Neural cell (in vitro differentiated cells): ENCODE results near the gene CNTNAP2. TPM values are rescaled to one million over a fixed set of nuclear protein-coding genes. Genes with fewer than 3 reads are reported as not detected.

Source experiments
- H2AFZ ChIP-seq: fragments of 200-600, 300-800 bp; sonication (generic), shearing (Covaris generic); 2 replicates; pipeline ENCODE4 v1.6.0; 2014; ENCODE audit warnings: low read depth, mild to moderate bottlenecking, antibody characterized with exemption, low read length, moderate library complexity
- H3F3A ChIP-seq: fragments of 200-600 bp; shearing (Covaris generic); 2 replicates; pipeline ENCODE4 v1.6.1; 2016; ENCODE audit warnings: mild to moderate bottlenecking, moderate library complexity, mixed read lengths, antibody characterized with exemption, low read length; ENCODE audit not compliant: insufficient read depth, poor library complexity, severe bottlenecking
- H3K27ac ChIP-seq: fragments of 200-600, 300-800 bp; sonication (generic), shearing (Covaris generic); 2 replicates; pipeline ENCODE4 v1.5.1; 2014; ENCODE audit warnings: mild to moderate bottlenecking, low read length, moderate library complexity
- H3K27me3 ChIP-seq: fragments of 300-800, 200-600 bp; sonication (generic), shearing (Covaris generic); 2 replicates; pipeline ENCODE4 v1.6.0; 2014; ENCODE audit warnings: mild to moderate bottlenecking, low read depth, low read length, moderate library complexity; ENCODE audit not compliant: insufficient read depth
- H3K36me3 ChIP-seq: fragments of 300-800, 200-600 bp; sonication (generic), shearing (Covaris generic); 2 replicates; pipeline ENCODE4 v1.5.1; 2014; ENCODE audit warnings: mild to moderate bottlenecking, antibody characterized with exemption, low read length, moderate library complexity; ENCODE audit not compliant: insufficient read depth
- H3K4me2 ChIP-seq: fragments of 300-800, 200-600 bp; sonication (generic), shearing (Covaris generic); 2 replicates; pipeline ENCODE4 v1.6.0; 2014; ENCODE audit warnings: mild to moderate bottlenecking, low read length
- H3K4me3 ChIP-seq: fragments of 300-800, 200-600 bp; sonication (generic), shearing (Covaris generic); 2 replicates; pipeline ENCODE4 v1.5.1; 2014; ENCODE audit warnings: mild to moderate bottlenecking, low read length, moderate library complexity
- H3K79me2 ChIP-seq: fragments of 200-600 bp; shearing (Covaris generic); replicated peaks from 2 replicates; pipeline ENCODE4 v1.6.0; 2014; ENCODE audit warnings: mild to moderate bottlenecking, low read length, moderate library complexity; ENCODE audit not compliant: insufficient read depth
- H3K9ac ChIP-seq: fragments of 300-800, 200-600 bp; sonication (generic), shearing (Covaris generic); 2 replicates; pipeline ENCODE4 v1.6.1; 2016; ENCODE audit warnings: mild to moderate bottlenecking, low read length, mixed read lengths
- H3K9me2 ChIP-seq: fragments of 200-600 bp; shearing (Covaris generic); 2 replicates; pipeline ENCODE4 v1.6.1; 2016; ENCODE audit warnings: mild to moderate bottlenecking, low read length, mixed read lengths; ENCODE audit not compliant: insufficient read depth
- H3K9me3 ChIP-seq: fragments of 200-600, 300-800 bp; sonication (generic), shearing (Covaris generic); 2 replicates; pipeline ENCODE4 v1.6.1; 2016; ENCODE audit warnings: mild to moderate bottlenecking, mixed run types, low read length, moderate library complexity, mixed read lengths
- H4K20me1 ChIP-seq: fragments of 200-600 bp; shearing (Covaris generic); 2 replicates; pipeline ENCODE4 v1.6.1; 2016; ENCODE audit warnings: mild to moderate bottlenecking, mixed run types; ENCODE audit not compliant: insufficient read depth
- CTCF ChIP-seq: fragments of 450-650 bp; IDR thresholded peaks from 2 replicates; pipeline ENCODE4 v1.5.1; 2014; ENCODE audit warnings: antibody characterized with exemption, mild to moderate bottlenecking, moderate library complexity; ENCODE audit not compliant: poor library complexity, severe bottlenecking
- EP300 ChIP-seq: fragments of 450-650 bp; conservative IDR thresholded peaks from 2 replicates; pipeline ENCODE4 v1.6.1; 2014; ENCODE audit warnings: antibody characterized with exemption, mild to moderate bottlenecking, moderate library complexity; ENCODE audit not compliant: poor library complexity, severe bottlenecking
- EZH2 ChIP-seq: fragments of 200-600, 300-800 bp; shearing (Covaris generic), sonication (generic); IDR thresholded peaks from 2 replicates; pipeline ENCODE4 v1.6.1; 2014; ENCODE audit warnings: antibody characterized with exemption, low read length, borderline replicate concordance, mild to moderate bottlenecking; ENCODE audit not compliant: insufficient read depth, poor library complexity, severe bottlenecking
- MXI1 ChIP-seq: fragments of 450-650 bp; conservative IDR thresholded peaks from 2 replicates; pipeline ENCODE4 v1.6.1; 2014; ENCODE audit warnings: antibody characterized with exemption, mild to moderate bottlenecking; ENCODE audit not compliant: poor library complexity, severe bottlenecking
- POLR2AphosphoS5 ChIP-seq: IDR thresholded peaks from 2 replicates; pipeline ENCODE4 v1.6.1; 2012
- RAD21 ChIP-seq: fragments of 450-650 bp; conservative IDR thresholded peaks from 2 replicates; pipeline ENCODE4 v1.6.1; 2014; ENCODE audit warnings: antibody characterized with exemption, mild to moderate bottlenecking, moderate library complexity
- REST ChIP-seq: IDR thresholded peaks from 2 replicates; pipeline ENCODE4 v1.6.1; 2012; ENCODE audit warnings: borderline replicate concordance
- SMC3 ChIP-seq: fragments of 450-650 bp; conservative IDR thresholded peaks from 2 replicates; pipeline ENCODE4 v1.6.1; 2014; ENCODE audit warnings: antibody characterized with exemption, mild to moderate bottlenecking, moderate library complexity; ENCODE audit not compliant: poor library complexity
- TAF1 ChIP-seq: IDR thresholded peaks from 2 replicates; pipeline ENCODE4 v1.6.1; 2012; ENCODE audit warnings: low read depth
- polyA plus RNA-seq: library from polyadenylated mRNA; depleted of rRNA; stranded (reverse); fragments of >200 nt; gene quantifications from 2 replicates; pipeline ENCODE4 v1.2.3, GENCODE V29; 2014

Gene CNTNAP2
- polyA plus RNA-seq, 1 donor from 2014 or later = 276 TPM

GRCh38 chr7:148031019-148031418 lies 1914.4 kb downstream of the CNTNAP2 start:
- H3K4me2 ChIP-seq = no peak overlapping the region
- no peaks in the 10 kb centered on the region for H3K36me3 ChIP-seq
- H4K20me1 ChIP-seq = no peaks in the 10 kb centered on the region
- no peak overlapping the region for H3K27ac ChIP-seq
- H3K79me2 ChIP-seq = no peaks in the 10 kb centered on the region
- no peaks in the 10 kb centered on the region for H3F3A ChIP-seq
- H3K9me2 ChIP-seq = no peaks in the 10 kb centered on the region
- H3K9me3 ChIP-seq = no peaks in the 10 kb centered on the region
- TF ChIP-seq POLR2AphosphoS5 (no peak), REST (no peak), CTCF (no peak), EP300 (no peak), MXI1 (no peak), RAD21 (no peak), SMC3 (no peak), EZH2 (no peak), TAF1 (no peak)
- no peak overlapping the region for H3K4me3 ChIP-seq
- H3K27me3 ChIP-seq = no peaks in the 10 kb centered on the region
- no peak overlapping the region for H3K9ac ChIP-seq
- no peak overlapping the region for H2AFZ ChIP-seq

DNA sequence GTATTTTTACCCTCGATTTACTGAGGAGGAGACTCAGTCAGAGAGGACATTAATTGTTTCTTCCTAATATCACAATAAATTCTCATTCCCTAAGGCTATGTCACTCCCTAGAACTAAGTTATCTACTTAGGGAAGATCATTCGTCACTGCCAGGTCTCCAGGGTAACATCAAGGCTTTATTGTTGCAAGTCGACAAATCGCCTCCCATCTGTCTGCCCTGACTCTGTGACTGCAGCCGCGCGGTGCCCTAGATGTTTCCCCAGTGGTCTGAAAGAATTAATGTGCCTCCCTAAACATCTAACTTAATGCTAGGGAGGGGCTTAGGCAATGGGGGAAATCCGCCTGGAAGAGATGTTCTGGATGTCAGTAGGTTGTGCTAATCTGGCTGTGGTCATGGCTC lies 1915.2 kb downstream of the CNTNAP2 start:
- Histone ChIP-seq H3F3A (no peaks in the 10 kb centered on the region), H3K9me3 (no peaks in the 10 kb centered on the region), H2AFZ (no peak overlapping the region), H3K79me2 (no peaks in the 10 kb centered on the region), H3K27ac (no peak overlapping the region), H4K20me1 (no peaks in the 10 kb centered on the region), H3K27me3 (no peaks in the 10 kb centered on the region), H3K4me2 (no peak overlapping the region), H3K4me3 (no peak overlapping the region), H3K36me3 (no peaks in the 10 kb centered on the region), H3K9me2 (no peaks in the 10 kb centered on the region), H3K9ac (no peak overlapping the region)
- TF ChIP-seq CTCF = no peak
- no peak for TF ChIP-seq SMC3
- no peak for TF ChIP-seq EP300
- no peak for TF ChIP-seq POLR2AphosphoS5
- no peak for TF ChIP-seq RAD21
- TF ChIP-seq REST = no peak
- TF ChIP-seq TAF1 = no peak
- no peak for TF ChIP-seq MXI1
- no peak for TF ChIP-seq EZH2
